Endothelial cell of umbilical vein (primary cell): ENCODE measurements around the gene SRSF3. TPM values are rescaled to one million over a fixed set of nuclear protein-coding genes. Genes with fewer than 3 reads are reported as not detected.

Experiments used
- BruUV-seq: library from RNA; stranded (reverse); fragments of 400-500 nt; replicated peaks from 2 replicates; lab custom pipeline; 2021; lab: Mats Ljungman, UMichigan
- CTCF ChIA-PET: fragments of 300-600, 350-600 bp; sonication (Branson Sonifier 250); formaldehyde crosslinking; loops from one replicate; lab custom pipeline; 2021; ENCODE audit warnings: antibody characterized with exemption, inconsistent platforms; lab: Charles Lee
- POLR2A ChIA-PET: fragments of 300-600, 350-600 bp; sonication (Branson Sonifier 250); formaldehyde crosslinking; loops from one replicate; lab custom pipeline; 2021; ENCODE audit warnings: antibody characterized with exemption, inconsistent platforms; lab: Charles Lee
- DNase-seq: peaks from one replicate; pipeline ENCODE4 v3.0.0-alpha.2; 2011; ENCODE audit warnings: low read depth, low spot score
- FAIRE-seq: peaks from 2 replicates; lab custom pipeline; 2011; peaks lifted over from hg19 to GRCh38; lab: Jason Lieb, UNC
- H2AFZ ChIP-seq: 2 replicates; pipeline ENCODE4 v1.6.0; 2012; ENCODE audit warnings: low read depth, low read length, control low read depth, inconsistent platforms
- H3K27ac ChIP-seq: 2 replicates; pipeline ENCODE4 v1.5.1; 2011; ENCODE audit warnings: low read depth, mild to moderate bottlenecking, control low read depth, low read length, moderate library complexity; ENCODE audit not compliant: insufficient read depth
- H3K27me3 ChIP-seq, 2 experiments: 2 replicates each; pipeline versions ENCODE4 v1.6.0 to v1.6.1; 2011; ENCODE audit warnings: low read length in 2 of 2, mixed read lengths in 1 of 2; ENCODE audit not compliant: control insufficient read depth in 2 of 2, insufficient read depth in 2 of 2
- H3K36me3 ChIP-seq, 2 experiments: 2 replicates in 1 of 2; 3 replicates in 1 of 2; pipeline ENCODE4 v1.5.1; 2011; ENCODE audit warnings: low read length in 2 of 2, mild to moderate bottlenecking in 1 of 2, moderate library complexity in 1 of 2; ENCODE audit not compliant: control insufficient read depth in 2 of 2, insufficient read depth in 2 of 2; ENCODE audit errors: extremely low read depth in 1 of 2
- H3K4me1 ChIP-seq: 3 replicates; pipeline ENCODE4 v1.5.1; 2011; ENCODE audit warnings: mild to moderate bottlenecking, low read length; ENCODE audit not compliant: control insufficient read depth, insufficient read depth; ENCODE audit errors: extremely low read depth
- H3K4me2 ChIP-seq: 2 replicates; pipeline ENCODE4 v1.6.1; 2011; ENCODE audit warnings: low read length, control low read depth, mixed read lengths; ENCODE audit not compliant: insufficient read depth
- H3K4me3 ChIP-seq, 3 experiments: fragments of 200-600 bp in 1 of 3; sonication (generic), shearing (Covaris generic) in 1 of 3; replicated peaks in 1 of 3; 2 replicates each; pipeline ENCODE4 v1.5.1; 2011 to 2016; ENCODE audit warnings: control low read depth in 3 of 3, low read length in 3 of 3, mild to moderate bottlenecking in 2 of 3, inconsistent platforms in 1 of 3, low read depth in 1 of 3, moderate library complexity in 1 of 3; ENCODE audit not compliant: insufficient read depth in 1 of 3
- H3K79me2 ChIP-seq: 2 replicates; pipeline ENCODE4 v1.6.0; 2012; ENCODE audit warnings: low read length, inconsistent platforms; ENCODE audit not compliant: control insufficient read depth, insufficient read depth
- H3K9ac ChIP-seq: replicated peaks from 2 replicates; pipeline ENCODE3; 2011; ENCODE audit warnings: low read length, control low read depth; ENCODE audit not compliant: insufficient read depth; ENCODE audit errors: extremely low read depth
- H3K9me1 ChIP-seq: replicated peaks from 3 replicates; pipeline ENCODE4 v1.6.0; 2011; ENCODE audit warnings: mild to moderate bottlenecking, low read length; ENCODE audit not compliant: control insufficient read depth, insufficient read depth; ENCODE audit errors: extremely low read depth
- H3K9me3 ChIP-seq: replicated peaks from 2 replicates; pipeline ENCODE4 v1.5.1; 2012; ENCODE audit warnings: low read length, inconsistent platforms; ENCODE audit not compliant: control insufficient read depth, insufficient read depth
- H4K20me1 ChIP-seq: replicated peaks from 2 replicates; pipeline ENCODE3; 2011; ENCODE audit warnings: mild to moderate bottlenecking, low read length; ENCODE audit not compliant: control insufficient read depth, insufficient read depth; ENCODE audit errors: extremely low read depth
- EZH2 ChIP-seq: IDR thresholded peaks from 2 replicates; pipeline ENCODE4 v1.6.1; 2012; ENCODE audit warnings: borderline replicate concordance, low read depth, mild to moderate bottlenecking, moderate library complexity, low read length, inconsistent platforms; ENCODE audit not compliant: severe bottlenecking
- FOS ChIP-seq: IDR thresholded peaks from 2 replicates; pipeline ENCODE4 v1.6.1; 2011; ENCODE audit warnings: mild to moderate bottlenecking, low read length, moderate library complexity, borderline replicate concordance; ENCODE audit not compliant: insufficient read depth
- GATA2 ChIP-seq: IDR thresholded peaks from 2 replicates; pipeline ENCODE4 v1.7.0; 2011; ENCODE audit warnings: low read depth, mild to moderate bottlenecking, moderate library complexity, mixed read lengths, low read length; ENCODE audit not compliant: insufficient read length, insufficient read depth
- JUN ChIP-seq: IDR thresholded peaks from 2 replicates; pipeline ENCODE4 v1.6.1; 2011; ENCODE audit warnings: borderline replicate concordance, low read depth; ENCODE audit not compliant: insufficient read length, insufficient read depth
- MAX ChIP-seq: IDR thresholded peaks from 2 replicates; pipeline ENCODE4 v1.6.1; 2011; ENCODE audit not compliant: insufficient read depth, insufficient read length
- MYC ChIP-seq: IDR thresholded peaks from one replicate; pipeline ENCODE4 v1.6.1; 2011; ENCODE audit warnings: mild to moderate bottlenecking, low read depth, low read length
- POLR2A ChIP-seq: IDR thresholded peaks from 2 replicates; pipeline ENCODE4 v1.6.1; 2012; ENCODE audit warnings: low read depth, mild to moderate bottlenecking, control low read depth, low read length
- POLR2AphosphoS5 ChIP-seq: IDR thresholded peaks from 2 replicates; pipeline ENCODE4 v1.6.1; 2012; ENCODE audit warnings: low read depth, mild to moderate bottlenecking, control low read depth, low read length, moderate library complexity; ENCODE audit not compliant: insufficient read depth
- dilution Hi-C: fragments of 300-500 bp; cut with MboI; formaldehyde crosslinking; loops from one replicate; pipeline ENCODE4 v1.15.0; 2019; ENCODE audit warnings: low sequenced_read_pairs; ENCODE audit not compliant: extremely low pct_ligation_motif_present
- intact Hi-C: fragments of 100-400 bp; cut with micrococcal nuclease; formaldehyde crosslinking; loops from one replicate; pipeline ENCODE4 v1.10.0; 2022
- polyA plus RNA-seq, 4 experiments: library from polyadenylated mRNA; depleted of rRNA in 3 of 4; stranded (reverse) in 3 of 4; unstranded in 1 of 4; fragments of >200 nt; gene quantifications; 2 replicates each; pipeline versions ENCODE4 v1.2.1 to v1.2.3, GENCODE V29; 2011 to 2012; ENCODE audit warnings: missing spikeins in 1 of 4
- total RNA-seq: library from RNA; stranded (reverse); gene quantifications from 2 replicates; pipeline ENCODE4 v1.2.3, GENCODE V29; 2021
- TF ChIP-seq, protein P1 (sequence below), 2 donors: IDR thresholded peaks; 1 replicate in 1 of 2; 2 replicates in 1 of 2; pipeline ENCODE4 v1.5.1; 2011; ENCODE audit warnings: low read length in 2 of 2, mild to moderate bottlenecking in 2 of 2, moderate library complexity in 2 of 2, control low read depth in 1 of 2, inconsistent platforms in 1 of 2, low read depth in 1 of 2; ENCODE audit not compliant: insufficient read depth in 1 of 2; ENCODE audit errors: extremely low read depth in 1 of 2

The SRSF3 gene
- total and polyA plus RNA-seq, 2 donors (not counting 3 experiments of a cell fraction or from before 2014, with no cell fraction given): 317 to 393 TPM

DNA sequence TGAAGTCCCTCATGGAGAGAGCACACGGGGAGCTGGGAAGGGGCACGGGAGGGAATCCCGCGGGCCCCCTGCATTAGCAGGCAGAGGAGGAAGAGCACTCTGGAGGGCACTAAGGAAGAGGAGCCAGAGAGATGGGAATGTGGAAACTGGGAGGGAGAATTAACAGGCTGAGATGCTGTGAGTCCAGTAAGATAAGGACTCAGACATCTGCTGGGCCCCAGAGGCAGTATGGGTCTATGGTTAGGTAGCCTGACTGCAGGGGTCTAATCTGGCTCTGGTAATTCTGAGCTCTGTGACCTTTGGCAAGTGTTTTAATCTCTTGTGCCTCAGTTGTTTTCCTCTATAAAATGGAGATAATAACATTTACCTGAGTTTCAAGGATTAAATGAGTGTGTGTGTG lies 15.7 kb upstream of the SRSF3 start:
- no peak overlapping the region for H2AFZ ChIP-seq
- no peaks in the 10 kb centered on the region for H3K79me2 ChIP-seq
- no peak overlapping the region for H3K4me3 ChIP-seq
- H3K27ac ChIP-seq: no peak overlapping the region
- no peak for FAIRE-seq
- H3K36me3 ChIP-seq: no peaks in the 10 kb centered on the region
- dilution Hi-C loops (no loop called here), intact Hi-C loops (no loop called here)
- no peaks in the 10 kb centered on the region for H4K20me1 ChIP-seq
- H3K9me3 ChIP-seq: no peaks in the 10 kb centered on the region
- no peak overlapping the region for H3K9ac ChIP-seq
- no peaks in the 10 kb centered on the region for H3K4me1 ChIP-seq
- CTCF ChIA-PET: interaction anchor here (1.9 kb wide), 1 partner anchor 75 kb away, joined by 6 read pairs; no protein-coding TSS in a partner anchor
- no peak overlapping the region for H3K4me2 ChIP-seq
- no peaks in the 10 kb centered on the region for H3K9me1 ChIP-seq
- BruUV-seq: no TSS peak
- DNase-seq: no peak
- no peak for TF ChIP-seq JUN
- TF ChIP-seq MYC: no peak
- TF ChIP-seq EZH2: no peak
- no peak for TF ChIP-seq POLR2AphosphoS5
- TF ChIP-seq GATA2: no peak
- TF ChIP-seq, protein P1, sequence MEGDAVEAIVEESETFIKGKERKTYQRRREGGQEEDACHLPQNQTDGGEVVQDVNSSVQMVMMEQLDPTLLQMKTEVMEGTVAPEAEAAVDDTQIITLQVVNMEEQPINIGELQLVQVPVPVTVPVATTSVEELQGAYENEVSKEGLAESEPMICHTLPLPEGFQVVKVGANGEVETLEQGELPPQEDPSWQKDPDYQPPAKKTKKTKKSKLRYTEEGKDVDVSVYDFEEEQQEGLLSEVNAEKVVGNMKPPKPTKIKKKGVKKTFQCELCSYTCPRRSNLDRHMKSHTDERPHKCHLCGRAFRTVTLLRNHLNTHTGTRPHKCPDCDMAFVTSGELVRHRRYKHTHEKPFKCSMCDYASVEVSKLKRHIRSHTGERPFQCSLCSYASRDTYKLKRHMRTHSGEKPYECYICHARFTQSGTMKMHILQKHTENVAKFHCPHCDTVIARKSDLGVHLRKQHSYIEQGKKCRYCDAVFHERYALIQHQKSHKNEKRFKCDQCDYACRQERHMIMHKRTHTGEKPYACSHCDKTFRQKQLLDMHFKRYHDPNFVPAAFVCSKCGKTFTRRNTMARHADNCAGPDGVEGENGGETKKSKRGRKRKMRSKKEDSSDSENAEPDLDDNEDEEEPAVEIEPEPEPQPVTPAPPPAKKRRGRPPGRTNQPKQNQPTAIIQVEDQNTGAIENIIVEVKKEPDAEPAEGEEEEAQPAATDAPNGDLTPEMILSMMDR (IDR thresholded peaks at IDR 0.05; ENCODE audit: extremely low read depth in 1 of 2, insufficient read depth in 1 of 2, low read depth in 1 of 2, low read length in 2 of 2): no peak
- no peak for TF ChIP-seq MAX
- TF ChIP-seq FOS: no peak
- no peak for TF ChIP-seq POLR2A
- H3K27me3 ChIP-seq: no peaks in the 10 kb centered on the region
- POLR2A ChIA-PET: no interaction called here
